ENCODE data around the gene SEMA4G. TPM values are rescaled to one million over a fixed set of nuclear protein-coding genes. Genes with fewer than 3 reads are reported as not detected.

Gene SEMA4G
- total RNA-seq, 1 experiment from 2014 or later: 0.42 TPM

GRCh38 chr10:100986952-100987684 is 17.8 kb downstream of the SEMA4G start, which contains the start of the genes MRPL43 and TWNK:
Gene MRPL43, minus strand, starts transcription at chr10:100987497. Its CDS starts 54 bp downstream, at chr10:100987443.
Gene TWNK, plus strand, starts transcription at chr10:100987543. Its CDS starts 668 bp downstream, at chr10:100988211.
- Histone ChIP-seq H3K4me1 (replicated peaks) (peaks cover 16% of the 10 kb centered on the region), H3K27me3 (replicated peaks) (no peaks in the 10 kb centered on the region), H3K27ac (no peak within 1 kb of the TSS), H3K4me3 (peak within 1 kb of the TSS; percentile 90), H3K9me3 (replicated peaks) (no peaks in the 10 kb centered on the region), H3K36me3 (peaks cover 66% of the 10 kb centered on the region)
- peak; percentile 75 to 80 for DNase-seq (ENCODE audit: low read depth in 1 of 2, low spot score in 2 of 2)

- peaks cover 16% of the 10 kb centered on the region for H3K4me1 ChIP-seq (replicated peaks)
- peaks cover 63% of the 10 kb centered on the region for H3K36me3 ChIP-seq
- H3K4me3 ChIP-seq: peak overlapping the region; percentile 90
- DNase-seq (ENCODE audit: low read depth in 1 of 2, low spot score in 2 of 2): no peak
- H3K27ac ChIP-seq: no peak overlapping the region
- H3K9me3 ChIP-seq (replicated peaks): no peaks in the 10 kb centered on the region
- H3K27me3 ChIP-seq (replicated peaks): no peaks in the 10 kb centered on the region
Measured at GRCh38 chr10:100987685-100988049, 18.4 kb downstream of the SEMA4G start.

- no peak for DNase-seq (ENCODE audit: low read depth in 1 of 2, low spot score in 2 of 2)
- Histone ChIP-seq H3K27ac (no peak overlapping the region), H3K4me1 (replicated peaks) (peaks cover 16% of the 10 kb centered on the region), H3K9me3 (replicated peaks) (no peaks in the 10 kb centered on the region), H3K36me3 (peaks cover 61% of the 10 kb centered on the region), H3K4me3 (peak overlapping the region; percentile 90), H3K27me3 (replicated peaks) (no peaks in the 10 kb centered on the region)
Measured at GRCh38 chr10:100988166-100988565, 18.9 kb downstream of the SEMA4G start.

GRCh38 chr10:100989088-100989487 is 19.8 kb downstream of the SEMA4G start:
- no peak for DNase-seq (ENCODE audit: low read depth in 1 of 2, low spot score in 2 of 2)
- Histone ChIP-seq H3K4me3 (no peak overlapping the region), H3K9me3 (replicated peaks) (no peaks in the 10 kb centered on the region), H3K36me3 (peaks cover 70% of the 10 kb centered on the region), H3K4me1 (replicated peaks) (peaks cover 18% of the 10 kb centered on the region), H3K27ac (no peak overlapping the region), H3K27me3 (replicated peaks) (no peaks in the 10 kb centered on the region)

GRCh38 chr10:100993986-100994708 is 24.8 kb downstream of the SEMA4G start:
- no peaks in the 10 kb centered on the region for H3K27me3 ChIP-seq (replicated peaks)
- H3K4me1 ChIP-seq (replicated peaks): peaks cover 52% of the 10 kb centered on the region
- peaks cover 47% of the 10 kb centered on the region for H3K36me3 ChIP-seq
- DNase-seq (ENCODE audit: low read depth in 1 of 2, low spot score in 2 of 2): peak in 1 of 2 experiments; percentile 65
- H3K9me3 ChIP-seq (replicated peaks): no peaks in the 10 kb centered on the region
- no peak overlapping the region for H3K4me3 ChIP-seq
- H3K27ac ChIP-seq: peak overlapping the region; percentile 57

- H3K9me3 ChIP-seq (replicated peaks): no peaks in the 10 kb centered on the region
- peak; percentile 72 to 78 for DNase-seq (ENCODE audit: low read depth in 1 of 2, low spot score in 2 of 2)
Measured at GRCh38 chr10:100995181-100995580, 25.9 kb downstream of the SEMA4G start.

GRCh38 chr10:100996678-100997359 is 27.5 kb downstream of the SEMA4G start:
- Histone ChIP-seq H3K4me1 (replicated peaks) (peaks cover 68% of the 10 kb centered on the region), H3K4me3 (peak overlapping the region; percentile 81), H3K9me3 (replicated peaks) (no peaks in the 10 kb centered on the region), H3K27ac (no peak overlapping the region), H3K36me3 (peaks cover 34% of the 10 kb centered on the region), H3K27me3 (replicated peaks) (no peaks in the 10 kb centered on the region)
- peak in 1 of 2 experiments; percentile 42 for DNase-seq (ENCODE audit: low read depth in 1 of 2, low spot score in 2 of 2)

More at GRCh38 chr10:100995181-100995580, 25.9 kb downstream of the SEMA4G start:
- Histone ChIP-seq H3K4me3 (no peak overlapping the region), H3K36me3 (peaks cover 44% of the 10 kb centered on the region), H3K27me3 (replicated peaks) (no peaks in the 10 kb centered on the region), H3K27ac (peak overlapping the region; percentile 57), H3K4me1 (replicated peaks) (peaks cover 56% of the 10 kb centered on the region)

GRCh38 chr10:100997360-100998182 is 28.3 kb downstream of the SEMA4G start:
- Histone ChIP-seq H3K27me3 (replicated peaks) (no peaks in the 10 kb centered on the region), H3K36me3 (peaks cover 41% of the 10 kb centered on the region), H3K9me3 (replicated peaks) (no peaks in the 10 kb centered on the region), H3K4me3 (peak overlapping the region; percentile 81), H3K27ac (peak overlapping the region; percentile 94), H3K4me1 (replicated peaks) (peaks cover 74% of the 10 kb centered on the region)
- DNase-seq (ENCODE audit: low read depth in 1 of 2, low spot score in 2 of 2): peak; percentile 88

GRCh38 chr10:100998183-100998990 is 29.1 kb downstream of the SEMA4G start:
- Histone ChIP-seq H3K27me3 (replicated peaks) (no peaks in the 10 kb centered on the region), H3K9me3 (replicated peaks) (no peaks in the 10 kb centered on the region), H3K36me3 (peaks cover 43% of the 10 kb centered on the region), H3K27ac (peak overlapping the region; percentile 94), H3K4me1 (replicated peaks) (peaks cover 74% of the 10 kb centered on the region), H3K4me3 (peak overlapping the region; percentile 81)
- DNase-seq (ENCODE audit: low read depth in 1 of 2, low spot score in 2 of 2): peak; percentile 90

- peaks cover 43% of the 10 kb centered on the region for H3K36me3 ChIP-seq
- H3K4me1 ChIP-seq (replicated peaks): peaks cover 71% of the 10 kb centered on the region
- H3K9me3 ChIP-seq (replicated peaks): no peaks in the 10 kb centered on the region
- DNase-seq (ENCODE audit: low read depth in 1 of 2, low spot score in 2 of 2): peak; percentile 83 to 91
- H3K27me3 ChIP-seq (replicated peaks): no peaks in the 10 kb centered on the region
- peak overlapping the region; percentile 81 for H3K4me3 ChIP-seq
- H3K27ac ChIP-seq: peak overlapping the region; percentile 94
Measured at GRCh38 chr10:100998991-100999741, 29.9 kb downstream of the SEMA4G start.

GRCh38 chr10:100999742-101000126 is 30.4 kb downstream of the SEMA4G start, which contains the start of gene LZTS2:
Gene LZTS2, plus strand, starts transcription at chr10:100999808. Its CDS starts 2,731 bp downstream, at chr10:101002539.
- Histone ChIP-seq H3K36me3 (peaks cover 43% of the 10 kb centered on the region), H3K9me3 (replicated peaks) (no peaks in the 10 kb centered on the region), H3K4me3 (peak within 1 kb of the TSS; percentile 81), H3K27ac (peak within 1 kb of the TSS; percentile 94), H3K4me1 (replicated peaks) (peaks cover 66% of the 10 kb centered on the region), H3K27me3 (replicated peaks) (no peaks in the 10 kb centered on the region)
- no peak for DNase-seq (ENCODE audit: low read depth in 1 of 2, low spot score in 2 of 2)

All from SJSA1 (cell line).